Vagina (tissue), 2 donors: ENCODE data around the gene ATP2B2. TPM values are rescaled to one million over a fixed set of nuclear protein-coding genes. Genes with fewer than 3 reads are reported as not detected.

Source experiments
- DNase-seq, 2 donors: peaks; one replicate each; pipeline ENCODE4 v3.0.0-alpha.2; 2017; ENCODE audit errors: extremely low spot score in 2 of 2
- H3K27ac ChIP-seq: fragments of 200-600 bp; sonication (generic); one replicate; pipeline ENCODE4 v1.5.1; 2019
- H3K27me3 ChIP-seq: fragments of 200-600 bp; sonication (generic); one replicate; pipeline ENCODE4 v1.5.1; 2019
- H3K36me3 ChIP-seq, 2 donors: fragments of 200-600 bp; sonication (generic); one replicate each; pipeline ENCODE4 v1.5.1; 2017 to 2019
- H3K4me1 ChIP-seq: fragments of 200-600 bp; sonication (generic); one replicate; pipeline ENCODE4 v1.5.1; 2019
- H3K4me3 ChIP-seq, 2 donors: fragments of 200-600 bp; sonication (generic); 1 replicate in 1 of 2; 2 replicates in 1 of 2; pipeline ENCODE4 v1.5.1; 2016 to 2019
- H3K9me3 ChIP-seq: fragments of 200-600 bp; sonication (generic); one replicate; pipeline ENCODE4 v1.5.1; 2019
- CTCF ChIP-seq, 3 experiments: fragments of 450-650 bp in 2 of 3; fragments of 200-600 bp in 1 of 3; sonication (generic) in 1 of 3; IDR thresholded peaks; one replicate each; pipeline ENCODE4 v1.5.1; 2017 to 2019; ENCODE audit warnings: antibody characterized with exemption in 3 of 3, mild to moderate bottlenecking in 2 of 3, moderate library complexity in 2 of 3
- POLR2A ChIP-seq, 2 donors: fragments of 450-650 bp; IDR thresholded peaks; one replicate each; pipeline ENCODE4 v1.6.1; 2017; ENCODE audit warnings: antibody characterized with exemption in 2 of 2, mild to moderate bottlenecking in 2 of 2, moderate library complexity in 2 of 2
- POLR2AphosphoS5 ChIP-seq, 2 donors: sonication (generic); formaldehyde crosslinking; IDR thresholded peaks; one replicate each; pipeline ENCODE4 v1.9.0; 2017; ENCODE audit warnings: antibody characterized with exemption in 2 of 2, mild to moderate bottlenecking in 2 of 2, low read depth in 1 of 2; ENCODE audit not compliant: insufficient read depth in 1 of 2
- intact Hi-C: fragments of 100-400 bp; cut with DNase I; formaldehyde crosslinking; loops from one replicate; pipeline ENCODE4 v1.15.1; 2023
- total RNA-seq: library from RNA; depleted of rRNA; stranded (reverse); fragments of >200 nt; gene quantifications from one replicate; pipeline ENCODE4 v1.2.3, GENCODE V29; 2016

ATP2B2 gene
- total RNA-seq, 1 donor from 2014 or later, result 0.25 TPM

GRCh38 chr3:10463533-10464434, 41.6 kb downstream of the ATP2B2 start:
- no peaks in the 10 kb centered on the region for H3K4me1 ChIP-seq
- H3K9me3 ChIP-seq, result no peaks in the 10 kb centered on the region
- no peak overlapping the region for H3K4me3 ChIP-seq
- no peaks in the 10 kb centered on the region for H3K36me3 ChIP-seq
- intact Hi-C loops, result no loop called here
- no peak for TF ChIP-seq POLR2A (IDR thresholded peaks at IDR 0.05)
- no peak for TF ChIP-seq CTCF (IDR thresholded peaks at IDR 0.05)
- TF ChIP-seq POLR2AphosphoS5 (IDR thresholded peaks at IDR 0.05; ENCODE audit: insufficient read depth in 1 of 2, low read depth in 1 of 2), result no peak
- no peak overlapping the region for H3K27ac ChIP-seq
- no peaks in the 10 kb centered on the region for H3K27me3 ChIP-seq
- no peak for DNase-seq

GRCh38 chr3:10462641-10463532, 42.5 kb downstream of the ATP2B2 start:
- DNase-seq, result no peak
- TF ChIP-seq CTCF (IDR thresholded peaks at IDR 0.05) (no peak), POLR2AphosphoS5 (IDR thresholded peaks at IDR 0.05; ENCODE audit: insufficient read depth in 1 of 2, low read depth in 1 of 2) (no peak), POLR2A (IDR thresholded peaks at IDR 0.05) (no peak)
- no peaks in the 10 kb centered on the region for H3K4me1 ChIP-seq
- no peaks in the 10 kb centered on the region for H3K27me3 ChIP-seq
- intact Hi-C loops, result no loop called here
- no peak overlapping the region for H3K27ac ChIP-seq
- no peaks in the 10 kb centered on the region for H3K36me3 ChIP-seq
- no peaks in the 10 kb centered on the region for H3K9me3 ChIP-seq
- no peak overlapping the region for H3K4me3 ChIP-seq

GRCh38 chr3:10460951-10461545, 44.3 kb downstream of the ATP2B2 start:
- Histone ChIP-seq H3K9me3 (no peaks in the 10 kb centered on the region), H3K27ac (no peak overlapping the region), H3K4me1 (no peaks in the 10 kb centered on the region), H3K27me3 (no peaks in the 10 kb centered on the region), H3K36me3 (no peaks in the 10 kb centered on the region), H3K4me3 (no peak overlapping the region)
- DNase-seq, result no peak
- intact Hi-C loops, result no loop called here
- TF ChIP-seq CTCF (IDR thresholded peaks at IDR 0.05), result no peak
- TF ChIP-seq POLR2A (IDR thresholded peaks at IDR 0.05), result no peak
- no peak for TF ChIP-seq POLR2AphosphoS5 (IDR thresholded peaks at IDR 0.05; ENCODE audit: insufficient read depth in 1 of 2, low read depth in 1 of 2)

GRCh38 chr3:10459954-10460754, 45.2 kb downstream of the ATP2B2 start:
- no peak for TF ChIP-seq POLR2A (IDR thresholded peaks at IDR 0.05)
- TF ChIP-seq POLR2AphosphoS5 (IDR thresholded peaks at IDR 0.05; ENCODE audit: insufficient read depth in 1 of 2, low read depth in 1 of 2), result no peak
- no peak for TF ChIP-seq CTCF (IDR thresholded peaks at IDR 0.05)
- intact Hi-C loops, result no loop called here
- no peaks in the 10 kb centered on the region for H3K4me1 ChIP-seq
- H3K27ac ChIP-seq, result no peak overlapping the region
- H3K36me3 ChIP-seq, result no peaks in the 10 kb centered on the region
- no peak overlapping the region for H3K4me3 ChIP-seq
- no peak for DNase-seq
- no peaks in the 10 kb centered on the region for H3K27me3 ChIP-seq
- H3K9me3 ChIP-seq, result no peaks in the 10 kb centered on the region
